AG04449 (cell line): ENCODE data around the gene MMEL1.

Experiments
- CTCF ChIA-PET: fragments of 350-600 bp; formaldehyde crosslinking; extraction: SDS; loops from one replicate; lab custom pipeline; 2021; ENCODE audit warnings: antibody characterized with exemption; lab: Yijun Ruan, JAX
- POLR2A ChIA-PET: fragments of 400-600, 350-600 bp; formaldehyde crosslinking; extraction: SDS; loops from one replicate; lab custom pipeline; 2020; ENCODE audit warnings: antibody characterized with exemption, inconsistent platforms; lab: Yijun Ruan, JAX
- DNase-seq: peaks from one replicate; pipeline ENCODE4 v3.0.0-alpha.2; 2010; ENCODE audit warnings: low read depth, low spot score
- H3K4me3 ChIP-seq: 2 replicates; pipeline ENCODE4 v1.5.1; 2011; ENCODE audit warnings: low read depth, mild to moderate bottlenecking, control low read depth, low read length
- TF ChIP-seq, protein P1 (sequence below): IDR thresholded peaks from one replicate; pipeline ENCODE4 v1.5.1; 2011; ENCODE audit warnings: mild to moderate bottlenecking, moderate library complexity, low read length, control low read depth, inconsistent platforms; ENCODE audit not compliant: insufficient read depth; ENCODE audit errors: missing control alignments

The MMEL1 gene

DNA sequence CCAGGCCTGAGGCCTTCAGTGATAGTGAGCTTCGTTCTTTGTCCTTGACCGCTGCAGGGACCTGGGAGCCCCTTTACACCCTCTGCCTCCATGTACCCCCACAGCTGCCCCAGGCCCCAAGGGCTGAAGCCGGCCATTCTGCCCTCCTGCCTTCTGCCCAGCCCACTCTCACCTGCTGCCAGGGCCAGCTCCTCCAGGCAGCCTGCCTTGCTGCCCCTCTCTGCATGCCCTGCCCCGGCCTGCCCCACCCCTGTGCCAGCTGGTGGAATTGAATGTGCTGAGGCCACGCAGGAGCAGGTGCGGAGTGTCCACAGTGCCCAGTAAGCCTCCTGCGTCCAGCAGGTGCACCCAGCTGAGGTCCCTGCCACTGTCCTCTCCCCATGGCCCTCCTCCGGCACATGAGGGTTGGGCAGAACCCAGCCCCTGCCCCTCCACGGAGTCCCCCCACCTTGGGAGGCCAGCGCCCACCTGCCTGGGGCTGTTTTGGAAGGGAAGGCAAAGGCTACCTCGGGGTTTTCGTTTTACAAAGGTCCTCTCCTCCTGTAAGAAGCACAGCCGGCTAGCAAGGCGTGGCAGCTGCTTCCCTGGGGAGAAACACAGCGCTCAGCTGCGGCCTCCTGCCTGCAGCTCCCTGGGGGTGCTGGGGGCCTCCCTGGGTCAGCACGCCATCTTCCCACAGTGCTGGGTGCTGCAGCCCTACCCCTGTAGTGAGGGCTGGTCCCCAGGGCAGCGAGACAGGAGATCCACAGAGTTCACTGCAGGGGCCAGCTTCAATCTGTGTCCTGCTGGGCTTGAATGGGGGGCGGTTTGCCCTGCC lies 21.0 kb downstream of the MMEL1 start:
- CTCF ChIA-PET = no interaction called here
- DNase-seq = no peak
- TF ChIP-seq, protein P1, sequence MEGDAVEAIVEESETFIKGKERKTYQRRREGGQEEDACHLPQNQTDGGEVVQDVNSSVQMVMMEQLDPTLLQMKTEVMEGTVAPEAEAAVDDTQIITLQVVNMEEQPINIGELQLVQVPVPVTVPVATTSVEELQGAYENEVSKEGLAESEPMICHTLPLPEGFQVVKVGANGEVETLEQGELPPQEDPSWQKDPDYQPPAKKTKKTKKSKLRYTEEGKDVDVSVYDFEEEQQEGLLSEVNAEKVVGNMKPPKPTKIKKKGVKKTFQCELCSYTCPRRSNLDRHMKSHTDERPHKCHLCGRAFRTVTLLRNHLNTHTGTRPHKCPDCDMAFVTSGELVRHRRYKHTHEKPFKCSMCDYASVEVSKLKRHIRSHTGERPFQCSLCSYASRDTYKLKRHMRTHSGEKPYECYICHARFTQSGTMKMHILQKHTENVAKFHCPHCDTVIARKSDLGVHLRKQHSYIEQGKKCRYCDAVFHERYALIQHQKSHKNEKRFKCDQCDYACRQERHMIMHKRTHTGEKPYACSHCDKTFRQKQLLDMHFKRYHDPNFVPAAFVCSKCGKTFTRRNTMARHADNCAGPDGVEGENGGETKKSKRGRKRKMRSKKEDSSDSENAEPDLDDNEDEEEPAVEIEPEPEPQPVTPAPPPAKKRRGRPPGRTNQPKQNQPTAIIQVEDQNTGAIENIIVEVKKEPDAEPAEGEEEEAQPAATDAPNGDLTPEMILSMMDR = no peak
- POLR2A ChIA-PET = no interaction called here
- H3K4me3 ChIP-seq = no peak overlapping the region

DNA sequence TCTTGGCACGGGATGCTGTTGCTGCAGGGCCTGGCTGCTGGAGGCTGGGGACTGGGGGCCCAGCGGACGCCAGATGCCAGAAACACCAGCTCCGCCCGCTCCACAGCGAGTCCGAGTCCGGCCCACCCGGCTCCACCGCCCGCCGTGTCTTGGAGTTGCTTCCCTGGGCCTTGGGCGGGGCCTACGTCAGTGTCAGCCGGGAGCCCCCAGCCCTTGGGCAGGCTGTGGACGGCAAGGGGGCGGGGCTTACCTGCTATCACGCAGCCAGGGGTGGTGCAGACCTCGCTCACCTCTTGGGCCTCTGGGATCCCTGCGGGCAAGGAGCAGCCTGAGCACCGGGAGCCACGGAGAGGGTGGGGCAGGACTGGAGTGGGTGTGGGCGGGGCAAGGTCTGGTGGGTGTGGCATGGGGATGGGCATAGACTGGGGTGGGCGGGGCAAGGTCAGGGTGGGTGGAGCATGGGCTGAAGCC lies 21.8 kb downstream of the MMEL1 start:
- POLR2A ChIA-PET = no interaction called here
- no peak for DNase-seq
- TF ChIP-seq, protein P1 = no peak
- H3K4me3 ChIP-seq = no peak overlapping the region; the same call in 1 of the 2 replicates
- CTCF ChIA-PET = no interaction called here

DNA sequence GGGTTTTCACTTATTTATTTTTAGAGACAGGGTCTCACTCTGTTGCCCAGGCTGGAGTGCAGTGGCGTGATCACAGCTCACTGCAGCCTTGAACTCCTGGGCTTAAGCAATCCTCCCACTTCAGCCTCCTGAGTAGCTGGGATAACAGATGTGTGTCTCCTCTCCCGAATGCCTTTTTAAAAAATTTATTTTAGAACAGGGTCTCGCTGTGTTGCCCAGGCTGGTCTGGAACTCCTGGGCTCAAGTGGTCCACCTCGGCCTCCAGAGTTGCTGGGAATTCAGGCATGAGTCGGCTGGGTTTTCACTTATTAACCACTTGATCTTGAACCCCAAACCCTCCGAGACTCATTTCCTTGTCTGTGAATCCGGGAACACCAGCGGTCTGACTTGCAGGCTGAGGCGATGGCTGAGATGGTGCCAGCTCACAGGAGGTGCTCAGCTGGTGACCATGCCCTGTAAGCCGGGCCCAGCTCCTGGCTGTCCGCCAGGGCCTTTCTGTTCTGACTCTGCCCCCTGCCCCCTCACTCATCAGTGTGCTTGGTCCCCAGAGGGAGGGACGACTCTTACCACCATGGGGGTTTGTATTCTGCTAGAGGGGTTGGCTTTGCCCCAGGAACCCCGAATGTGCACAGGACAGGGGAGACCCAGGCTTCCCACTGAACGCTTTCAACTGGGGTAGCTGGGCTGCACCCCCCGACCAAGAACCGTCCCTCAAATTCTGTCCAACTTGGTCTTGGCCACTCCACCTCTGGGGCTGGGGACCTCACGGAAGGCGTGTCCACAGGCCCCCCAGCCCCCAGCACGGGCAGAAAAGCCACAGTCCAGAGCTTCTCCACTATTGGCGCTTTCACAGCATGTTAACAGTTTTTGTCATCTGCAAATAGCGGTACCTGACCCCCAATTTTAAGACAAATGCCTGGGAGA lies 22.5 kb downstream of the MMEL1 start:
- no peak for DNase-seq
- ChIA-PET POLR2A (no interaction called here), CTCF (no interaction called here)
- no peak overlapping the region for H3K4me3 ChIP-seq
- TF ChIP-seq, protein P1 = no peak

DNA sequence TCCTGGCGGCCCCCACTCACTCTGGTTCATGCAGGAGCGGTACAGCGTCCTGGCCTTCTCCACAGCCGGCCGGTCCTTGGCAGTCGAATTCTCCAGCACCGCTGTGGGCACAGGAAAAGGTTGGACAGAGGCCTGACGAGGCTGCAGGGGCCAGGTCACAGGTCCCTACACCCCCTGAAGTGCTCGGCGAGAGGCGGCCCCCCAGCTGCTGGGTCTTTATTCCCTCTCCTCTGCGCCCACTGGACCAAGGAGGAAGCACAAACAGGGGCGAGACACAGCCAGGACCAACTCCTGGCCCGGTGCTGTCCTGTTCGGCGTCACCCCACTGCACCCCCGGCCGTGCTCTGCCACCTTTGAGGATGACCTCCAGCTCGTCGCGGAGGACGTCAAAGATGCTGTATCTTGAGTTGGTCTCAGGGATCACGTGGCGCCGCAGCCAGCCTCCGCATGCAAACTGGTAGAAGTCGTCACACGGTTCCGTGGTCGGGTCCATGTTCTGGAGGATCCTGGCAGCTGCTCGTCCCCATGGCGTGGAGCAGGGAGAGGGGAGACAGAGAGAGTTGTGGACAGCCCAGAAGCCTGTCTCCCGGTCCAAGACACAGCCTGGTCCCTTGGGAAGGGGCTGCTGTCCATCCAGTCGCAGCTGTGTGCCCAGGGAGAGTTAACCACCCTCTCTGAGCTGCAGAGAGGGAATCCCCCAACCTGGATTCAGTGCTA lies 23.3 kb downstream of the MMEL1 start:
- CTCF ChIA-PET = no interaction called here
- H3K4me3 ChIP-seq = no peak overlapping the region
- POLR2A ChIA-PET = no interaction called here
- TF ChIP-seq, protein P1 = no peak
- no peak for DNase-seq

DNA sequence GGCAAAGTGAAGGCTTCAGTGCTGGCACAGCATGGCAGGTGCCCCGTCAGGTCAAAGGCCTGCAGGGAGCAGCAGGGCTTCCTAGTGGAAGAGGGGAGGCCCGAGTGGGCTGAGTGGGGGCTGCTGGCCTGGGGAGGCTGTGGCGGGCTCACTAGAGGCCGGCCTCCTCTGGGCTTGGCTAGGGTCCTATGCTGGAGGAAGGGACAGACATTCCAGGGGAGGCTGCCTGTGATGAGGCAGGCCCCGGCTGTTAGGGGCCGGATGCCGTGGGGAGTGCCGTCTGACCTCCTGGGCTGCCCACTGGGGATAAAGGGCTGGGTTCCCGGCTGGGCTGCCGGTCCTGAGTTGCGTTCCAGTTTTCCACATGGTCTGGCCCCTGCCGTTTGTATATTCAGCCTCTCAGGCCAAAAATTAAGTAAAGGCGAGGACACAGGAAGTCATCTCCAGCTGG lies 25.1 kb downstream of the MMEL1 start:
- TF ChIP-seq, protein P1 = no peak
- no peak for DNase-seq
- H3K4me3 ChIP-seq = no peak overlapping the region
- POLR2A ChIA-PET = no interaction called here
- CTCF ChIA-PET = no interaction called here
